CD4-positive, CD25-positive, alpha-beta regulatory T cell (primary cell): ENCODE measurements around the gene PEX5. TPM values are rescaled to one million over a fixed set of nuclear protein-coding genes. Genes with fewer than 3 reads are reported as not detected.
"Not testable (repeated sequence)": the region's sequence is repeated elsewhere in the genome, so short reads cannot be mapped to it uniquely, and the experiment has no call there.

Experiments used
- ATAC-seq, 2 donors: fragments of 150-1000 bp; cut with Tn5 transposase; one replicate each; pipeline ENCODE4 v1.10.0; 2021; ENCODE audit warnings: low read depth in 2 of 2, moderate number of reproducible peaks in 2 of 2, moderate library complexity in 1 of 2
- DNase-seq, 3 donors: peaks; one replicate each; pipeline versions ENCODE4 v3.0.0 to v3.0.0-alpha.2; 2012 to 2022; ENCODE audit warnings: mixed read lengths in 1 of 3
- H3K27ac ChIP-seq: one replicate; pipeline ENCODE4 v1.7.0; 2013; ENCODE audit warnings: mild to moderate bottlenecking, low read length; ENCODE audit not compliant: insufficient read depth, poor library complexity, severe bottlenecking
- H3K27me3 ChIP-seq: one replicate; pipeline ENCODE4 v1.7.0; 2013; ENCODE audit warnings: low read length; ENCODE audit not compliant: control insufficient read depth, insufficient read depth
- H3K36me3 ChIP-seq: one replicate; pipeline ENCODE4 v1.7.0; 2013; ENCODE audit warnings: mild to moderate bottlenecking, low read length, moderate library complexity; ENCODE audit not compliant: control insufficient read depth, insufficient read depth
- H3K4me1 ChIP-seq: 2 replicates; pipeline ENCODE4 v1.7.0; 2013; ENCODE audit warnings: mild to moderate bottlenecking, low read length; ENCODE audit not compliant: insufficient read depth, control insufficient read depth, poor library complexity, severe bottlenecking
- H3K4me3 ChIP-seq: one replicate; pipeline ENCODE4 v1.7.0; 2013; ENCODE audit warnings: low read depth, mild to moderate bottlenecking, low read length, moderate library complexity
- H3K9me3 ChIP-seq, 2 experiments: 1 replicate in 1 of 2; 2 replicates in 1 of 2; pipeline ENCODE4 v1.7.0; 2013; ENCODE audit warnings: low read length in 2 of 2, mild to moderate bottlenecking in 1 of 2, moderate library complexity in 1 of 2; ENCODE audit not compliant: control insufficient read depth in 2 of 2
- H3K27ac Mint-ChIP-seq, 3 donors: one replicate each; pipeline ENCODE4 v1.8.0; 2020 to 2022; ENCODE audit warnings: mild to moderate bottlenecking in 3 of 3, mixed read lengths in 3 of 3, moderate library complexity in 2 of 3
- H3K27me3 Mint-ChIP-seq: one replicate; pipeline ENCODE4 v1.8.0; 2022; ENCODE audit warnings: mild to moderate bottlenecking, mixed read lengths
- H3K36me3 Mint-ChIP-seq: one replicate; pipeline ENCODE4 v1.8.0; 2020; ENCODE audit warnings: mixed read lengths
- H3K4me1 Mint-ChIP-seq, 4 donors: one replicate each; pipeline ENCODE4 v1.8.0; 2020 to 2022; ENCODE audit warnings: mixed read lengths in 4 of 4, mild to moderate bottlenecking in 1 of 4
- H3K4me3 Mint-ChIP-seq, 4 donors: one replicate each; pipeline ENCODE4 v1.8.0; 2020 to 2022; ENCODE audit warnings: mild to moderate bottlenecking in 4 of 4, mixed read lengths in 4 of 4, moderate library complexity in 3 of 4
- H3K9me3 Mint-ChIP-seq, 7 donors: one replicate each; pipeline ENCODE4 v1.8.0; 2020 to 2022; ENCODE audit warnings: mixed read lengths in 7 of 7, mild to moderate bottlenecking in 3 of 7, moderate library complexity in 2 of 7
- polyA plus RNA-seq, 4 donors: library from polyadenylated mRNA; unstranded; fragments of 300-500 nt; fragmentation: Illumina TruSeq; gene quantifications; one replicate each; pipeline ENCODE4 v1.2.3, GENCODE V29; 2021
- total RNA-seq: library from RNA; stranded (reverse); gene quantifications from one replicate; pipeline ENCODE4 v1.2.3, GENCODE V29; 2022

Gene PEX5
- total and polyA plus RNA-seq, 5 donors from 2014 or later = 10.3 to 17.6 (median 13.8) TPM

DNA sequence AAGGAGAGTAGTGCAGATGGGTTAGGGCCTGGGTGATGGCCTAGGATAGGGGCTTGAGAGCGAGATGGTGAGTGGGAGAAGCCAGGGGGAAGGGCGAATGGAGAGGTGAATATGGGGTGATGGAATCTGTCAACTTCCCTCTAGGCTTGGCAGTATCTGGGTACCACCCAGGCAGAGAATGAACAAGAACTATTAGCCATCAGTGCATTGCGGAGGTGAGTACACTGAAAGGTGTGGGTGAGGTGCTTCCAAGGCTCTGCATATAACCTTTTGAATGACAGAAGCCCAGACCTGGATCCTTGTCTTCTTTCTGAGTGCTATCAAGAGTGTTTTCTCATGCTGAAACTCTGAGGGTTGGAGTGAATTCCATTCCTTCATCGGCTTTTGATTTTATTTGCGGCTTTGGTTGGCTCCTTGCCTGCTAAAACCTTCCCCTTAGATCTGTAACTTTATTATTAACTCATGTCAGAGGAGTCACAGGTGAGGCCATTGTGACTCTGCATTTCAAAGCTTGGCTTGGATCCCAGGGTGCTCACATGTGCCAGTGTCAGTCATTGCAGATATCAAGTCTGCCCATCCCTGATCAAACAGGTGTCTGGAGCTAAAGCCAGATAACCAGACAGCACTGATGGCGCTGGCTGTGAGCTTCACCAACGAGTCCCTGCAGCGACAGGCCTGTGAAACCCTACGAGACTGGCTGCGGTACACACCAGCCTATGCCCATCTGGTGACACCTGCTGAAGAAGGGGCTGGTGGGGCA lies 18.6 kb downstream of the PEX5 start:
- H3K27me3 ChIP-seq = no peaks in the 10 kb centered on the region
- DNase-seq = no peak
- H3K27ac ChIP-seq = no peak overlapping the region
- Mint-ChIP-seq H3K9me3 (peaks cover 0 to 24% (median 4%) of the 10 kb centered on the region in 7 donors), H3K4me1 (peaks cover 0 to 4% (median 2%) of the 10 kb centered on the region in 4 donors), H3K27ac (no peak overlapping the region), H3K4me3 (no peak overlapping the region), H3K27me3 (no peaks in the 10 kb centered on the region), H3K36me3 (peaks cover 87% of the 10 kb centered on the region)
- ATAC-seq = no peak
- peaks cover 0 to 2% of the 10 kb centered on the region in 2 experiments for H3K9me3 ChIP-seq
- H3K36me3 ChIP-seq = peaks cover 72% of the 10 kb centered on the region
- no peaks in the 10 kb centered on the region for H3K4me1 ChIP-seq
- H3K4me3 ChIP-seq = no peak overlapping the region

- Histone ChIP-seq H3K4me3 (no peak overlapping the region), H3K27ac (no peak overlapping the region), H3K27me3 (no peaks in the 10 kb centered on the region), H3K9me3 (peaks cover 0 to 2% of the 10 kb centered on the region in 2 experiments), H3K4me1 (no peaks in the 10 kb centered on the region), H3K36me3 (peaks cover 60% of the 10 kb centered on the region)
- no peaks in the 10 kb centered on the region for H3K27me3 Mint-ChIP-seq
- H3K4me1 Mint-ChIP-seq = peaks cover 0 to 4% (median 2%) of the 10 kb centered on the region in 4 donors
- H3K9me3 Mint-ChIP-seq = peaks cover 0 to 26% (median 3%) of the 10 kb centered on the region in 7 donors
- ATAC-seq = no peak
- peaks cover 71% of the 10 kb centered on the region for H3K36me3 Mint-ChIP-seq
- no peak overlapping the region for H3K4me3 Mint-ChIP-seq
- H3K27ac Mint-ChIP-seq = no peak overlapping the region
- DNase-seq = no peak
Measured at GRCh38 chr12:7209958-7210357, 20.5 kb downstream of the PEX5 start.

DNA sequence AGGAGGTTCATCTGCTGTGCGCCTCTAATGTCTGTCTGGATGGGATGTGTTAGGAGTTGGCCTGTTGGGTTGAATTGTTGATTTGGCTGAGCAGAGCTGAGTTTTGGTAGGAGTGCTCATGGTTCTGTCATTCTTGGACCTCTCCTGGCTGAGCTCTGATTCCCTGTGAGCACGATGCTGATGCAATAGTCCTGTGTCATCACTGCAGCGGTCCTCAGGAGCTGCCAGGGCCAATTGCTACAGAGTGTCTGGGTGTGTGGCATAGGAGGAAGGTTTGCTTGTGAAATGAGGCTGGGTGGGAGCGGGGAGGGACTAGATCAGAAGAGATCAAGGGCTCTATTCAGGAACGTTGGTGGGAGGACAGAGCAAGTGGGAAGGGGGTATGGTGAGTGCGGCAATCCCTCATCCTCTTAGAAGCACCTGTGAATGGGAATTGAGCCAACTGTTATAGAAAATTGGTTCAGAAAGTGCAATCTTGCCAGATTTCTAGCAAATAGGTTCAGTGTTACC lies 21.2 kb downstream of the PEX5 start:
- no peaks in the 10 kb centered on the region for H3K27me3 ChIP-seq
- Mint-ChIP-seq H3K4me1 (peaks cover 0 to 4% (median 2%) of the 10 kb centered on the region in 4 donors), H3K27me3 (no peaks in the 10 kb centered on the region), H3K36me3 (peaks cover 64% of the 10 kb centered on the region), H3K9me3 (peaks cover 0 to 26% (median 3%) of the 10 kb centered on the region in 7 donors), H3K4me3 (no peak overlapping the region), H3K27ac (no peak overlapping the region)
- H3K9me3 ChIP-seq = peaks cover 0 to 2% of the 10 kb centered on the region in 2 experiments
- DNase-seq (no peak), ATAC-seq (no peak)
- H3K4me1 ChIP-seq = no peaks in the 10 kb centered on the region
- no peak overlapping the region for H3K4me3 ChIP-seq
- no peak overlapping the region for H3K27ac ChIP-seq
- peaks cover 56% of the 10 kb centered on the region for H3K36me3 ChIP-seq

DNA sequence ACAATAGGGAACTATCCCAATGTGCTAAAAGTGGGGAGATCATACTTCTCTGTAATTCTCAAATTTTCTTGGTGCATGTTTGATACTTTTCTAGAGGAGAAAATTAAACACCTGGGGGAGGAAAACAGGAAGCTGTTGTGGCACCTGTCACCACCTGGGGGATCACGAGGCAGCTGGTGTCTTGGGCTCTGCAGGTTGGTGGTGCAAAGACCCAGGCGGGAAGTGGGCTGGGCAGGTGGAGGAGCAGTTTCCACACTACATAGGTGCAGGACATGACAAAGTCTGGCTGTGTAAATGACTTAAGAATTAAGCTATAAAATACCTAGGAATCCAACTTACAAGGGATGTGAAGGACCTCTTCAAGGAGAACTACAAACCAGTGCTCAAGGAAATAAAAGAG lies 23.2 kb downstream of the PEX5 start:
- peaks cover 46% of the 10 kb centered on the region for H3K36me3 Mint-ChIP-seq
- Histone ChIP-seq H3K4me3 (no peak overlapping the region), H3K4me1 (no peaks in the 10 kb centered on the region), H3K27ac (no peak overlapping the region), H3K27me3 (no peaks in the 10 kb centered on the region), H3K36me3 (peaks cover 44% of the 10 kb centered on the region), H3K9me3 (peaks cover 0 to 2% of the 10 kb centered on the region in 2 experiments)
- ATAC-seq = no peak
- H3K9me3 Mint-ChIP-seq = peaks cover 0 to 26% (median 3%) of the 10 kb centered on the region in 7 donors
- peaks cover 0 to 4% (median 0%) of the 10 kb centered on the region in 4 donors for H3K4me1 Mint-ChIP-seq
- no peak overlapping the region for H3K4me3 Mint-ChIP-seq
- DNase-seq = no peak
- H3K27ac Mint-ChIP-seq = no peak overlapping the region
- no peaks in the 10 kb centered on the region for H3K27me3 Mint-ChIP-seq

DNA sequence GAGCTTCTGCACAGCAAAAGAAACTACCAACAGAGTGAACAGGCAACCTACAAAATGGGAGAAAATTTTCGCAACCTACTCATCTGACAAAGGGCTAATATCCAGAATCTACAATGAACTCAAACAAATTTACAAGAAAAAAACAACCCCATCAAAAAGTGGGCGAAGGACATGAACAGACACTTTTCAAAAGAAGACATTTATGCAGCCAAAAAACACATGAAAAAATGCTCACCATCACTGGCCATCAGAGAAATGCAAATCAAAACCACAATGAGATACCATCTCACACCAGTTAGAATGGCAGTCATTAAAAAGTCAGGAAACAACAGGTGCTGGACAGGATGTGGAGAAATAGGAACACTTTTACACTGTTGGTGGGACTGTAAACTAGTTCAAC lies 24.3 kb downstream of the PEX5 start:
- not testable (repeated sequence) for H3K4me3 Mint-ChIP-seq, H3K4me1 Mint-ChIP-seq, H3K27me3 ChIP-seq, ATAC-seq, H3K27me3 Mint-ChIP-seq, H3K4me3 ChIP-seq, H3K4me1 ChIP-seq, DNase-seq, H3K27ac Mint-ChIP-seq, H3K9me3 ChIP-seq, H3K27ac ChIP-seq
- Mint-ChIP-seq H3K9me3 (peaks cover 0 to 24% (median 3%) of the 10 kb centered on the region in 7 donors), H3K36me3 (peaks cover 36% of the 10 kb centered on the region)
- H3K36me3 ChIP-seq = peaks cover 34% of the 10 kb centered on the region

- DNase-seq (no peak), ATAC-seq (no peak)
- Histone ChIP-seq H3K27me3 (no peaks in the 10 kb centered on the region), H3K36me3 (peaks cover 2% of the 10 kb centered on the region), H3K9me3 (peaks cover 0 to 2% of the 10 kb centered on the region in 2 experiments), H3K27ac (no peak overlapping the region), H3K4me1 (no peaks in the 10 kb centered on the region), H3K4me3 (no peak overlapping the region)
- no peak overlapping the region for H3K27ac Mint-ChIP-seq
- no peaks in the 10 kb centered on the region for H3K4me1 Mint-ChIP-seq
- peaks cover 4% of the 10 kb centered on the region for H3K36me3 Mint-ChIP-seq
- H3K27me3 Mint-ChIP-seq = no peaks in the 10 kb centered on the region
- H3K4me3 Mint-ChIP-seq = no peak overlapping the region
- H3K9me3 Mint-ChIP-seq = peaks cover 0 to 5% (median 0%) of the 10 kb centered on the region in 7 donors
Measured at GRCh38 chr12:7217475-7218069, 28.1 kb downstream of the PEX5 start.

DNA sequence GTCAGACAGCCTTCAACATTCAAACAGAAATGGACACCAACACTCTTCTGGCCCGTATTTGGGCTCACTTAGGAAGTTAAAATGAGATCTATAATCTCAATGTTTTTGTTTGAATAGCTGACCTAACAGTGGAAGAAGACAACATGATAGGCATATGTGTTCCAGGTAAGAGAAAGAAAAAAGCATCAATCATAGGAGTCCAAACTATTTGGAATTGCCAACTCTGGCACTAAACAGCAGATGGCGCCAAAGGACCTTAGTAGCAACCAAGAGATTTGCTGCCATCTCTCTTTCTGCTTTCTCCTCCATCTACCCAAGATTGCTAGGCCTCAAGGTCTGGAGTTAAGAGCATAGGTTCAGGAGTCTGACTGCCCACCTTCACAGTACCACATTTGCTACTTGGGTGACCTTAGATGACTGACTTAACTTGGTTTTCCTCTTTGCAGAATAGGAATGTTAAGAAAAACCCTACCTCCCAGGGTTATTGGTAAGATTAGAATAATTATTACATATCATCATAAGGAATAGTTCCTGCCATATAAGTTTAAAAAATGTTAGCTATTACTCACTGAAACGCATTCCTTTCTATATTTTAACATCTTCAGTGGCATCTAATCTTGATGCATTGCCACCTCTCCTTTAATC lies 30.2 kb downstream of the PEX5 start:
- H3K27ac Mint-ChIP-seq = no peak overlapping the region
- peaks cover 0 to 4% (median 0%) of the 10 kb centered on the region in 7 donors for H3K9me3 Mint-ChIP-seq

More for the DNA sequence above, 30.2 kb downstream of the PEX5 start:
- H3K27ac ChIP-seq = no peak overlapping the region
- H3K4me1 ChIP-seq = no peaks in the 10 kb centered on the region
- no peak overlapping the region for H3K4me3 ChIP-seq
- no peak overlapping the region for H3K4me3 Mint-ChIP-seq
- H3K36me3 ChIP-seq = no peaks in the 10 kb centered on the region
- H3K27me3 ChIP-seq = no peaks in the 10 kb centered on the region
- H3K9me3 ChIP-seq = no peaks in the 10 kb centered on the region
- H3K36me3 Mint-ChIP-seq = no peaks in the 10 kb centered on the region
- peak; percentile 49 to 78 (median 69) for DNase-seq
- H3K4me1 Mint-ChIP-seq = no peaks in the 10 kb centered on the region
- peak in 1 of 2 donors; percentile 65 for ATAC-seq
- H3K27me3 Mint-ChIP-seq = no peaks in the 10 kb centered on the region
